DOHH2 (cell line): ENCODE measurements around the gene SMARCA1.

Experiments
- H3F3A ChIP-seq: fragments of 200-600 bp; sonication (generic), shearing (Covaris generic); 2 replicates; pipeline ENCODE4 v1.6.0; 2016; ENCODE audit warnings: antibody characterized with exemption, mild to moderate bottlenecking; ENCODE audit not compliant: control insufficient read depth, insufficient read depth
- H3K27ac ChIP-seq: fragments of 200-600 bp; sonication (generic); 2 replicates; pipeline ENCODE4 v1.5.1; 2014; ENCODE audit warnings: low read depth, mild to moderate bottlenecking, low read length, moderate library complexity
- H3K27me3 ChIP-seq: fragments of 200-600 bp; sonication (generic); 2 replicates; pipeline ENCODE4 v1.6.1; 2014; ENCODE audit warnings: mild to moderate bottlenecking, low read length, mixed read lengths; ENCODE audit not compliant: control insufficient read depth
- H3K36me3 ChIP-seq: fragments of 200-600 bp; sonication (generic); 2 replicates; pipeline ENCODE4 v1.6.1; 2014; ENCODE audit warnings: mild to moderate bottlenecking, low read length, moderate library complexity, mixed read lengths; ENCODE audit not compliant: control insufficient read depth
- H3K4me1 ChIP-seq: fragments of 200-600 bp; sonication (generic); 2 replicates; pipeline ENCODE4 v1.6.1; 2014; ENCODE audit warnings: mild to moderate bottlenecking, low read length, mixed read lengths; ENCODE audit not compliant: control insufficient read depth
- H3K4me2 ChIP-seq: fragments of 200-600 bp; sonication (generic); 2 replicates; pipeline ENCODE4 v1.6.0; 2014; ENCODE audit warnings: mild to moderate bottlenecking, low read length, moderate library complexity
- H3K4me3 ChIP-seq: fragments of 200-600 bp; sonication (generic); 2 replicates; pipeline ENCODE4 v1.5.1; 2014; ENCODE audit warnings: mild to moderate bottlenecking, low read length, mixed read lengths
- H3K79me2 ChIP-seq: fragments of 200-600 bp; sonication (generic); 2 replicates; pipeline ENCODE4 v1.6.1; 2014; ENCODE audit warnings: mild to moderate bottlenecking, low read length, mixed read lengths; ENCODE audit not compliant: control insufficient read depth
- H3K9me2 ChIP-seq: fragments of 200-600 bp; sonication (generic); replicated peaks from 2 replicates; pipeline ENCODE4 v1.6.1; 2014; ENCODE audit warnings: mild to moderate bottlenecking, low read length, mixed read lengths; ENCODE audit not compliant: control insufficient read depth
- H3K9me3 ChIP-seq: fragments of 200-600 bp; sonication (generic); 2 replicates; pipeline ENCODE4 v1.6.1; 2014; ENCODE audit warnings: antibody characterized with exemption, low read length, mixed read lengths; ENCODE audit not compliant: control insufficient read depth, insufficient read depth
- H4K20me1 ChIP-seq: fragments of 200-600 bp; sonication (generic); 2 replicates; pipeline ENCODE4 v1.6.0; 2014; ENCODE audit warnings: low read depth, mild to moderate bottlenecking, antibody characterized with exemption, low read length, moderate library complexity; ENCODE audit not compliant: control insufficient read depth, insufficient read depth
- EZH2phosphoT487 ChIP-seq: fragments of 200-600 bp; sonication (generic); IDR thresholded peaks from 2 replicates; pipeline ENCODE4 v1.6.1; 2017; ENCODE audit warnings: borderline replicate concordance, mild to moderate bottlenecking, antibody characterized with exemption, low read length, moderate library complexity, mixed read lengths
- TF ChIP-seq, protein P1 (sequence below): fragments of 200-600 bp; sonication (generic); IDR thresholded peaks from one replicate; pipeline ENCODE4 v1.5.1; 2014; ENCODE audit warnings: antibody characterized with exemption, mild to moderate bottlenecking, low read depth, low read length; ENCODE audit not compliant: poor library complexity, severe bottlenecking

The SMARCA1 gene

DNA sequence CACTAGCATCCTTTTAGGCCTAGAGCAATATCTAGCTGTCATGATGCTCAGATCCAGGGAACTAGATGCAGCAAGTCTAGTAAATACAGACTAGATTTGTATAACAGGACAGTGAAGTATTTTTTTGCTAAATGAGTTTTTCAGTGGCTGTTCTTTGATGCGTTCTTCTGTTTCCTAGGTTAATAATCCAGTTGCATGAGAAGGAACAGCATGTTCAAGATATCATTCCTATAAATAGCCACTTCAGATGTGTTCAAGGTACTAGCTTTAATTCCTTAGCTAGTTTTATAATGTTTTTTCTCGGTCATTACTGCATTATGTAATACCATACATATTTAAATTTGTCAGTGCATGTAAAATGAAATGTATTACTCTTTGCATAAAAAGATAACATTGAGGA lies 21.5 kb upstream of the SMARCA1 start:
- Histone ChIP-seq H3K36me3 (no peaks in the 10 kb centered on the region), H3F3A (no peaks in the 10 kb centered on the region), H3K9me2 (no peaks in the 10 kb centered on the region), H3K27me3 (no peaks in the 10 kb centered on the region), H4K20me1 (no peaks in the 10 kb centered on the region), H3K79me2 (peaks cover 2% of the 10 kb centered on the region; the same call in 1 of the 2 replicates), H3K27ac (no peak overlapping the region), H3K4me2 (no peak overlapping the region), H3K9me3 (no peaks in the 10 kb centered on the region), H3K4me1 (peaks cover 6% of the 10 kb centered on the region; the same call in 1 of the 2 replicates), H3K4me3 (no peak overlapping the region)
- TF ChIP-seq, protein P1, sequence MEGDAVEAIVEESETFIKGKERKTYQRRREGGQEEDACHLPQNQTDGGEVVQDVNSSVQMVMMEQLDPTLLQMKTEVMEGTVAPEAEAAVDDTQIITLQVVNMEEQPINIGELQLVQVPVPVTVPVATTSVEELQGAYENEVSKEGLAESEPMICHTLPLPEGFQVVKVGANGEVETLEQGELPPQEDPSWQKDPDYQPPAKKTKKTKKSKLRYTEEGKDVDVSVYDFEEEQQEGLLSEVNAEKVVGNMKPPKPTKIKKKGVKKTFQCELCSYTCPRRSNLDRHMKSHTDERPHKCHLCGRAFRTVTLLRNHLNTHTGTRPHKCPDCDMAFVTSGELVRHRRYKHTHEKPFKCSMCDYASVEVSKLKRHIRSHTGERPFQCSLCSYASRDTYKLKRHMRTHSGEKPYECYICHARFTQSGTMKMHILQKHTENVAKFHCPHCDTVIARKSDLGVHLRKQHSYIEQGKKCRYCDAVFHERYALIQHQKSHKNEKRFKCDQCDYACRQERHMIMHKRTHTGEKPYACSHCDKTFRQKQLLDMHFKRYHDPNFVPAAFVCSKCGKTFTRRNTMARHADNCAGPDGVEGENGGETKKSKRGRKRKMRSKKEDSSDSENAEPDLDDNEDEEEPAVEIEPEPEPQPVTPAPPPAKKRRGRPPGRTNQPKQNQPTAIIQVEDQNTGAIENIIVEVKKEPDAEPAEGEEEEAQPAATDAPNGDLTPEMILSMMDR, result no peak
- no peak for TF ChIP-seq EZH2phosphoT487

DNA sequence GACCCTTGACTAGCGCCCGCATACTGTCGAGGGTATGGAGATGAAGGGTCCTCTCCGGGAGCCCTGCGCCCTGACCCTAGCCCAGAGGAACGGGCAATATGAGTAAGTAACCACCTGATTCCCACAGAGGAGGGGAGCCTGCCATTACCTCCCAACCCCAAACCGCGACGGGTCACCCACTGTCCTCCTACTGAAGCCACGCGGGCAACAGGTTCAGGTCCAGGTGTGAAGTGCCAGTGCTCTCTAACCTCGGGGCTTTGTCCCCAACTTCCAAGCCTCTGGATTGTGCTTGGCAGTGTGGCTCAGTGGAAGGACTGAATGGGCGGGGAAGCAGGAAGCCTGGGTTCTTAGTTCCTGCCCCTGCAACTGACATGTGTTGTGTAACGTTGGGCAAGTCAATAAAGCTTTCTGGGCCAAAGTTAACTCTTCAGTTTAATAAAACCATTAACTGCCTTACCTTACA lies 17.5 kb upstream of the SMARCA1 start:
- Histone ChIP-seq H3K36me3 (no peaks in the 10 kb centered on the region), H3K9me2 (no peaks in the 10 kb centered on the region), H3K4me2 (peak overlapping the region; percentile 76), H3K4me3 (peak overlapping the region; percentile 74), H3K4me1 (peaks cover 6% of the 10 kb centered on the region; the same call in 1 of the 2 replicates), H3K9me3 (no peaks in the 10 kb centered on the region), H4K20me1 (no peaks in the 10 kb centered on the region), H3K27ac (no peak overlapping the region), H3F3A (no peaks in the 10 kb centered on the region), H3K27me3 (no peaks in the 10 kb centered on the region), H3K79me2 (peaks cover 2% of the 10 kb centered on the region; the same call in 1 of the 2 replicates)
- TF ChIP-seq, protein P1, result no peak
- no peak for TF ChIP-seq EZH2phosphoT487

DNA sequence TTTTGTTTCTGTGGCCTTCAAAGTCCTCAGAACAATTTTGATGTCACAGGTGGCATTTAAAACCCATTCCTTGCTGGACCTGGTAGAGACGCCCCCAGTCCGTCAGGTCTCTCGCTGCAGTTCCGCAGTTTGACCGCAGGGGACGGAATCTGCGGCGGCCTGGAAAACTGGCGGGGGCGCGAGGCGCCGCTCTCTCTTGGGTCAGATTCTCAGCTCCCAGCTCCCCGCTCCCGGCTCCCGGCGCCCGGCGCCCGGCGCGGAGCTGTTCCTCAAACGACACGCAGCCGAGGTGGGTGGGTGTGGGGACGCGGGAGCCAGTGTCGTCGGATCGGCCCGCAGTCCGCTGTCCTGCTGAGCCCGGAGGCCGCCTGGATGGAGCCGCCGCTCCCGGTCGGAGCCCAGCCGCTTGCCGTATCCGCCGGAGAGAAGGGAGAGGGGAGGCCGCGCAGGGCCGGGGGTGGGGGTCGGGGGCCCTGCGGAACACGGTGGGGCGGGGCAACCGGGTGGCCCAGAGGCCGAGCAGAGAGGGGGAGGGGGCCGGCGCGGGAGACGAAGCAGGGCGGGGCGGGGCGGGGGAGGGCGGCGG lies 16.9 kb upstream of the SMARCA1 start, which contains the start of gene OCRL:
TSS of gene OCRL (plus strand) at position 192 of the 586 bp plus-strand sequence. CDS start at position 373, 181 bp downstream.
- Histone ChIP-seq H3K27ac (no peak within 1 kb of the TSS), H3K27me3 (no peaks in the 10 kb centered on the region), H3K36me3 (no peaks in the 10 kb centered on the region), H3K79me2 (peaks cover 2% of the 10 kb centered on the region; the same call in 1 of the 2 replicates), H3K4me1 (peaks cover 6% of the 10 kb centered on the region; the same call in 1 of the 2 replicates), H3K4me3 (peak within 1 kb of the TSS; percentile 74), H3K9me3 (no peaks in the 10 kb centered on the region), H3K4me2 (peak within 1 kb of the TSS; percentile 76), H4K20me1 (no peaks in the 10 kb centered on the region), H3F3A (no peaks in the 10 kb centered on the region), H3K9me2 (no peaks in the 10 kb centered on the region)
- TF ChIP-seq, protein P1, result peak; percentile 54
- no peak for TF ChIP-seq EZH2phosphoT487
